ENCODE data around the gene BRICD5. TPM values are rescaled to one million over a fixed set of nuclear protein-coding genes. Genes with fewer than 3 reads are reported as not detected.

The BRICD5 gene
- total and polyA plus RNA-seq, 2 of the 13 experiments (the other 11 are each of a cell fraction or from before 2014, with no cell fraction given), result 1.6 to 5.8 TPM

GRCh38 chr16:2223221-2223941 is 12.7 kb upstream of the BRICD5 start, which contains the start of gene E4F1 (continued):
- TF ChIP-seq CSRNP1 (CRISPR knock-in tag; IDR thresholded peaks at IDR 0.05) (peak; percentile 66; the same call in 1 of the 2 replicates), USF2 (IDR thresholded peaks at IDR 0.05; ENCODE audit: low read depth, low read length) (no peak), USF2 (CRISPR knock-in tag; IDR thresholded peaks at IDR 0.05; ENCODE audit: borderline replicate concordance) (peak; percentile 51; the same call in 1 of the 2 replicates), FOXJ3 (CRISPR knock-in tag; IDR thresholded peaks at IDR 0.05; ENCODE audit: borderline replicate concordance) (no peak), ZBTB42 (CRISPR knock-in tag; IDR thresholded peaks at IDR 0.05) (no peak), ZNF20 (CRISPR knock-in tag; IDR thresholded peaks at IDR 0.05) (no peak), EED (CRISPR knock-in tag; IDR thresholded peaks at IDR 0.05) (peak; percentile 77; the same call in 1 of the 2 replicates), ZNF33A (CRISPR knock-in tag; IDR thresholded peaks at IDR 0.05; ENCODE audit: borderline replicate concordance) (no peak), TARDBP (CRISPR knock-in tag; IDR thresholded peaks at IDR 0.05) (peak; percentile 97), KMT2B (CRISPR knock-in tag; IDR thresholded peaks at IDR 0.05) (no peak; the same call in 1 of the 2 replicates), ZNF878 (CRISPR knock-in tag; IDR thresholded peaks at IDR 0.05) (no peak), MED13 (CRISPR knock-in tag; IDR thresholded peaks at IDR 0.05) (peak; percentile 75; the same call in 1 of the 2 replicates), PTBP1 (IDR thresholded peaks at IDR 0.05; ENCODE audit: low read depth, low read length, poor library complexity, severe bottlenecking) (no peak), ZNF607 (CRISPR knock-in tag; IDR thresholded peaks at IDR 0.05; ENCODE audit: borderline replicate concordance) (peak; percentile 42; the same call in 1 of the 2 replicates), ZNF383 (CRISPR knock-in tag; IDR thresholded peaks at IDR 0.05; ENCODE audit: borderline replicate concordance) (no peak), FOSL1 (CRISPR knock-in tag; IDR thresholded peaks at IDR 0.05; ENCODE audit: borderline replicate concordance) (no peak), ZNF563 (CRISPR knock-in tag; IDR thresholded peaks at IDR 0.05) (no peak)
- TF ChIP-seq, protein P1, sequence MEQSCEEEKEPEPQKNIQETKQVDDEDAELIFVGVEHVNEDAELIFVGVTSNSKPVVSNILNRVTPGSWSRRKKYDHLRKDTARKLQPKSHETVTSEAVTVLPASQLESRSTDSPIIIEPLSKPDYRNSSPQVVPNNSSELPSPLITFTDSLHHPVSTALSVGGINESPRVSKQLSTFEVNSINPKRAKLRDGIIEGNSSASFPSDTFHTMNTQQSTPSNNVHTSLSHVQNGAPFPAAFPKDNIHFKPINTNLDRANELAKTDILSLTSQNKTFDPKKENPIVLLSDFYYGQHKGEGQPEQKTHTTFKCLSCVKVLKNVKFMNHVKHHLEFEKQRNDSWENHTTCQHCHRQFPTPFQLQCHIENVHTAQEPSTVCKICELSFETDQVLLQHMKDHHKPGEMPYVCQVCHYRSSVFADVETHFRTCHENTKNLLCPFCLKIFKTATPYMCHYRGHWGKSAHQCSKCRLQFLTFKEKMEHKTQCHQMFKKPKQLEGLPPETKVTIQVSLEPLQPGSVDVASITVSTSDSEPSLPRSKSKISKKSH (CRISPR knock-in tag; IDR thresholded peaks at IDR 0.05; ENCODE audit: borderline replicate concordance), result no peak
- TF ChIP-seq, protein P2, sequence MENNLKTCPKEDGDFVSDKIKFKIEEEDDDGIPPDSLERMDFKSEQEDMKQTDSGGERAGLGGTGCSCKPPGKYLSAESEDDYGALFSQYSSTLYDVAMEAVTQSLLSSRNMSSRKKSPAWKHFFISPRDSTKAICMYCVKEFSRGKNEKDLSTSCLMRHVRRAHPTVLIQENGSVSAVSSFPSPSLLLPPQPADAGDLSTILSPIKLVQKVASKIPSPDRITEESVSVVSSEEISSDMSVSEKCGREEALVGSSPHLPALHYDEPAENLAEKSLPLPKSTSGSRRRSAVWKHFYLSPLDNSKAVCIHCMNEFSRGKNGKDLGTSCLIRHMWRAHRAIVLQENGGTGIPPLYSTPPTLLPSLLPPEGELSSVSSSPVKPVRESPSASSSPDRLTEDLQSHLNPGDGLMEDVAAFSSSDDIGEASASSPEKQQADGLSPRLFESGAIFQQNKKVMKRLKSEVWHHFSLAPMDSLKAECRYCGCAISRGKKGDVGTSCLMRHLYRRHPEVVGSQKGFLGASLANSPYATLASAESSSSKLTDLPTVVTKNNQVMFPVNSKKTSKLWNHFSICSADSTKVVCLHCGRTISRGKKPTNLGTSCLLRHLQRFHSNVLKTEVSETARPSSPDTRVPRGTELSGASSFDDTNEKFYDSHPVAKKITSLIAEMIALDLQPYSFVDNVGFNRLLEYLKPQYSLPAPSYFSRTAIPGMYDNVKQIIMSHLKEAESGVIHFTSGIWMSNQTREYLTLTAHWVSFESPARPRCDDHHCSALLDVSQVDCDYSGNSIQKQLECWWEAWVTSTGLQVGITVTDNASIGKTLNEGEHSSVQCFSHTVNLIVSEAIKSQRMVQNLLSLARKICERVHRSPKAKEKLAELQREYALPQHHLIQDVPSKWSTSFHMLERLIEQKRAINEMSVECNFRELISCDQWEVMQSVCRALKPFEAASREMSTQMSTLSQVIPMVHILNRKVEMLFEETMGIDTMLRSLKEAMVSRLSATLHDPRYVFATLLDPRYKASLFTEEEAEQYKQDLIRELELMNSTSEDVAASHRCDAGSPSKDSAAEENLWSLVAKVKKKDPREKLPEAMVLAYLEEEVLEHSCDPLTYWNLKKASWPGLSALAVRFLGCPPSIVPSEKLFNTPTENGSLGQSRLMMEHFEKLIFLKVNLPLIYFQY (CRISPR knock-in tag; IDR thresholded peaks at IDR 0.05; ENCODE audit: borderline replicate concordance), result no peak; the same call in 1 of the 2 replicates
